NCI-H460 (cell line): Measurements from ENCODE around the gene ATP1B2. TPM values are rescaled to one million over a fixed set of nuclear protein-coding genes. Genes with fewer than 3 reads are reported as not detected.
"Not testable (repeated sequence)": the region's sequence is repeated elsewhere in the genome, so short reads cannot be mapped to it uniquely, and the experiment has no call there.

Experiments used
- DNase-seq: peaks from one replicate; pipeline ENCODE4 v3.0.0-alpha.2; 2016; ENCODE audit warnings: low read depth; ENCODE audit errors: extremely low read depth
- total RNA-seq: library from RNA; depleted of rRNA; stranded (reverse); fragments of >200 nt; shearing (Covaris generic); gene quantifications from 2 replicates; pipeline ENCODE4 v1.2.3, GENCODE V29; 2014

ATP1B2 gene
- total RNA-seq, 1 experiment from 2014 or later = not detected

DNA sequence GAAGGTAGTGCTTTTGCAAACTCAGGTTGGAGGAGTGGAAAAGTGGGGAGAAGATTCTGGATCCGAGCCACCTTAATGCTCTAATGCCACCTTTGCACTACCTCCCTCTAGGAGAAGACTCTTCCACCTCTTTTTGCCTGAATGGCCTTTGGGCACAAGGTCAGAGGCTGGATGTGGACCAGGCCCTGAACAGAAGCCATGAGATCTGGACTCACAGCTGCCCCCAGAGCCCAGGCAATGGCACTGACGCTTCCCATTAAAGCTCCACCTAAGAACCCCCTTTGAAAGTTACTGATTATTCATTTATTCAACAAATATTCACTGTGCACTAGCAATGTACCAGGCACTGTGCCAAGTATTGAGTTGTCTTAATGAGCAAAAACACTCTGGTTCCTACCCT lies 17.6 kb upstream of the ATP1B2 start:
- DNase-seq = no peak

DNA sequence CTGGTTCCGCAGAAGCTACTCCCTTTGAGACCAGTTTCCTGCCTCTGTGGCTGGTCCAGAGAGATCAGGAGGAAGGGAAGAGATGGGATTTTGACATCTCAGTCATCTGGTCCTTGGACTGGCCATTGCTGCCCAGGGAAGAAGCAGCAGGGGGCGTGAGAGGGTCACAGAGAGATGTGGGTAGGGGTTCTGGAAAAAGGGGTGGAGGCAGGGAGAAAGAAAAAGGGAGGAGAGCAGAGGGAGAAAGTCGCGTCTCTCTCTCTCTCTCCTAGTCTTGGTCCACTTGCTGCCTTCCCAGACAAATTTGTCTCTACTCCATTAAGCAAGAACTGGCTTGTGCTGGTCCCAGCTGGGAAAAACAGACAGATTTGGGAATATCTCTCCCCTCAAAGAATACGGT lies 16.3 kb upstream of the ATP1B2 start:
- DNase-seq = peak; percentile 53

DNA sequence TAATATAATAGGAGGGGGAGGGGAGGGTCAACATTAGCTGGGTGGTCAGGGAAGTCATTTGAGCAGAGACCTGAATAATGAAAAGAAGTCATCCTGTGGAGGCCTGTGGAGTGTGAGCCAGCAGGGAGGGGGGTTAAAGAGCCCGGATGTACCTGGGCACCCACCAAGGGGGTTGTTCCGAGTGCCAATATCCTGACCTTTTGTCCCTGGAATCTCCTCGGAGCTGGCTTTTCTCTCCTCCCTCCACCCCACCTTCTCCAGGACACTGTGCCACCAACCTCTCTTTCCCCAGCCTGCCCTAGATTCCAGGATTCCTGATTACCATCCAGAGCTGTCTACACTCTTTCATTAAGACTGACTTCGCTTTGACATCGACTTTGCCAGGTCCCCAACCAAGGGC lies 14.6 kb upstream of the ATP1B2 start:
- no peak for DNase-seq

DNA sequence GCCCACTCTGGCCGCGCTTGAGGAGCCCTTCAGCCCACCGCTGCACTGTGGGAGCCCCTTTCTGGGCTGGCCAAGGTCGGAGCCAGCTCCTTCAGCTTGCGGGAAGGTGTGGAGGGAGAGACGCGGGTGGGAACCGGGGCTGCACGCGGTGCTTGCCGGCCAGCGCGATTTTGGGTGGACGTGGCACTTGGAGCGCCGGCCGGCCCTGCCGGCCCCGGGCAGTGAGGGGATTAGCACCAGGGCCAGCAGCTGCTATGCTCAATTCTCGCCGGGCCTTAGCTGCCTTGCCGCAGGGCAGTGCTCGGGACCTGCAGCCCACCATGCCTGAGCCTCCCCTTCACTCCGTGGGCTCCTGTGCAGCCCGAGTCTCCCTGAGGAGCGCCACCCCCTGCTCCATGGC lies 9.9 kb upstream of the ATP1B2 start:
- DNase-seq = no peak

DNA sequence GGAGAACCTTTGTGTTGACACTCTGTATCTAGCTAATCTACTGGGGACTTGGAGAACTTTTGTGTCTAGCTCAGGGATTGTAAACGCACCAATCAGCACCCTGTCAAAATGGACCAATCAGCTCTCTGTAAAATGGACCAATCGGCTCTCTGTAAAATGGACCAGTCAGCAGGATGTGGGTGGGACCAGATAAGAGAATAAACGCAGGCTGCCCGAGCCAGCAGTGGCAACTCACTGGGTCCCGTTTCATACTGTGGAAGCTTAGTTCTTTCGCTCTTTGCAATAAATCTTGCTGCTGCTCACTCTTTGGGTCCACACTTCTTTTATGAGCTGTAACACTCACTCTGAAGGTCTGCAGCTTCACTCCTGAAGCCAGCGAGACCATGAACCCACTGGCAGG lies 9.1 kb upstream of the ATP1B2 start:
- DNase-seq = not testable (repeated sequence)

DNA sequence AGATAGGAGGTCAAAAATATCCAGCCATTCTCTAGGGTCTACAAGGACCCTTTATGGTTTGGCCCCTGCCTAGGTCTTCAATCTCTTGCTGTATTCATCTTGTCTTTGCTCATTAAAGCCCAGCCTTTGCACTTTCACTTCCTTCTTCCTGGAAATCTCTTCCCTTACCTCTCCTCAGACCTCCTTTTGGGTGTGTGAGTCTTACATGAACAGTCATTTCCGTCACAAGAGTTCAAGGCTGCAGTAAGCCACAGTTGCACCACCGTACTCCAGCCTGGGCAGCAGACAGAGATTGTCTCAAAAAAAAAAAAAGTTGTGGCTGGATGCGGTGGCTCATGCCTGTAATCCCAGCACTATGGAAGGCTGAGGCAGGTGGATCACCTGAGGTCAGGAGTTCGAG lies 6.0 kb upstream of the ATP1B2 start:
- no peak for DNase-seq

DNA sequence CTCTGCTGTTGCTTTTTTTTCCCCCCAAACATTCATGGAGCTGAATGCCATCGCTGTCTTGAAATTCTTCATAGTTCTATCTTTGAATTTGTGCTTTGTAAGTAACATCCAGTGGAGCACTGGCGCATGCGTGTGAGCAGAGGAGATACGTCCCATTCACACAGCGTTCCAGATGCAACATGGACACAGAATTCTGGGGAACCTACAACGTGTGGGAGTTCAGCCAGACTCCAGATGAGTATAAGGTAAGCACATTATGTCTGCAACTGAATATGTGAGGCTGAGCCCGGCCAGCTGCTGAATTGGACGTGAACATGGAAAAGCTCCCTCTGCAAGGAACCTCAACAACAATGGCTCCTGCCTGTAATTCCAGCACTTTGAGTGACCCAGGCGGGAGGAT lies 4.3 kb upstream of the ATP1B2 start:
- DNase-seq = no peak

DNA sequence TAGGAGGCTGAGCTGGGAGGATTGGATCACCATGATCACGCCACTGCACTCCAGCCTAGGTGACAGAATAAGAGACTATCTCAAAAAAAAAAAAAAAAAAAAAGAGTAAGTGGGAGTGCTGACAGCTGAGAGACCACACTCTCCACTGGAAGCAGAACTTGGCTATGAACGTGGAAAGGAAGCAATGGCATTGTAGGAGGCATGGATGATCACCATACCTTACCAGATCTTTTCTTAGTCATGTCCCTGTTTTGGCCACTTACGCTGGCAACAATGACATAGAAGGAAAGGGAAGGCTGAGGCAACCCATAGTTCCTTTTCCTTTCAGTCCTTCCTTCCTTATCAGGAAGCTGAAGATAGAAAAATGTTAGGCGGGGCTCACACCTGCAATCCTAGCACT lies 3.7 kb upstream of the ATP1B2 start:
- DNase-seq = no peak

DNA sequence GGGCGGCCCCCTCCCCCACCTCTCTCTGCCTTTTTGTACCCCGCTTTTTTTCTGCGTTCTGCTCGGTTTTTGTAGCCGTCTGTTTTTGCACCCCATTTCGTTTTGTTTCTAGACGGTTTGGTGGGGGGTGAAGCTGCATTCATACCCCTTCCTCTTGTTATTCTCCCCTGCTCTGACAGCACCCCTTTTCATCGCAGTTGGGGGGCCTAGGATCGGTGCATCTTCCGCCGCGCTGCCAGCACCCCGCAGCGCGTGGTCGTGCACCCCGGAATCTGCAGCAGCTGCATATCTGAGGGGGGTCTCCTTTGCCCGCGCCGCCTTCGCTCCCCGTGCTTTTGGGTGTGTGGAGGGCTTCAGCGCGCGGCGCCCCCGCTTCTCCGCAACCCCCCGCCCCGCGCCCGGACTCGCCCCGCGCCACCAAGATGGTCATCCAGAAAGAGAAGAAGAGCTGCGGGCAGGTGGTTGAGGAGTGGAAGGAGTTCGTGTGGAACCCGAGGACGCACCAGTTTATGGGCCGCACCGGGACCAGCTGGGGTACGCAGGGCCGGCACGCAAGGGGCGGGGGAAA lies 455 bp downstream of the ATP1B2 start:
- DNase-seq = no peak

DNA sequence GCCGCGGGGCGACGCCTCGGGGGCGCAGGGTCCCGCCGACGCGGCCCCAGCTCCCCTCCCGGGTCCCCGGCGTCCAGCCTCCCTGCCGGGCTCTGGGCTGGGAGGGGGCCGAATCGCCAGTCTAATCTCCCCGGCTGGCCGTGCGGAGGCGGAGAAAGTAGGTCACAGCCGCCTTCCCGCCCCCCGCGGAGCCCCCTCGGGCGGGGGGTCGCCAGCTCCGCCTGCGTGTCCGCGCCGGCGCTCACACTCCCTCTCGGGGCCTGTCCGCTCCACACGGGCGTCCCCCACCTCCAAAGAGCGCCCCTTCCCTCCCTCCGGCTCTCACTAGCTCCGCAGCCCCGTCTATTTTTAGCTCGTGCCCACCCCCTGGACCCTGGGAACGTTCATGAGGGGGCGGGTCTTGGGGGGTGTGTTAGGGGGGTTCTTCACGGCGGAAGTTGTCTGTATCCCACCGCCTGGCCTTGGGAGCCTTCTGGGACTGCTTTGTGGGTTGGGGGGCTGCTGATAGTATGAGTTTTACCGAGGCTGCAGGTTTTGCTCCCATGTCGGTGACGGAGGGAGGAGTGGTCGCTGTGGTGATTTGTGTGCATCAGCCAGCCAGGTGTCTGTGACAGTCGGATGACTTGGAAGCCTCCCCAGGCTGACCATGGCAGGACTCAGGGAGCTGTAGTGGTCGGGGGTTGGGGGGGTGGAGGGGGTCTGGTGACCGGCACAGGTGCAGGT lies 1.1 kb downstream of the ATP1B2 start:
- no peak for DNase-seq

DNA sequence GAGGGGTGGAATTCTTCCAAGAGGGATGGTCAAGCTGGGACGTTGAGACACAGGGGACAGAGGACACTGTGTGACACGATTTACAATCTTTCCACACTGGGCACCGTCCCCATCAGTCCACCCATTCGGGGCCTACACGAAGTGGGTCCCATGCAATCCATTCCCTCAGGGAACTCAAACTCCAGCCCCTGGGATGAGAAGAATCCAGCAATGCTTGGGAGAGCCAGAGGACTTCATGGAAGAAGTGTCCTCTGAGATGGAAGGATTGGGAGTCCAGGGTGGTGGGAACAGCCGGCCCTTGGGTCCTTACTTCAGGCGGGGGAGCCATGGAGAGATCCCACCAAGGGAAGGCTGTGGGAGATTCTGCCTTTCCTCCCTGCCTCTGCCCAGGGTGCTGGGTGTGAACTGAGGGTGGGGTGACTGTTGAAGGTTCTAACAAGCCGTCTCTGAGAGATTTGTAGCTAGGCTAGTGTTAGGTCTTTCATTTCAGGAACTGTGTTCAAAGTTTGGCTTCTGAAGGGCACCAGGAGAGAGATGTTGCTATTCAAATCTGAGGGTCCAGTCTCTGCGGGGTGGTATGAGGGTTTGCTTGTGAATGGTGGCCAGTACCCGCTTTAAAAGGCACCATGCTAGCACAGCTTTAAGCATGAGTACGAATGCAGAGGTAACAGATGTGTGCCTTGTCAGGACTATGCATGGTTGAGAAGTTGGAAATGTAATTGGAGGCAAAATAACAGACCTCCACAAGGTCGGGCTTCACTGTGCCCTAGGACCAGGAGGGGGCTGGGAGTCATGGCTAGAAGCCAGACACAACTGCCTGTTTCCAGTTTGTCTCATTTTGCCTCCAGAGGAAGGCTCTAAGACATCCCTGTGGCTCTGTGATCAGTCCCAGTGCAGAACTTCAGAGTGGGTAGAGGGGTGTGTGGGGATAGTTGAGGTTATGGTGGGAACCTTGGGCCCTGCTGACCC lies 1.9 kb downstream of the ATP1B2 start:
- no peak for DNase-seq

DNA sequence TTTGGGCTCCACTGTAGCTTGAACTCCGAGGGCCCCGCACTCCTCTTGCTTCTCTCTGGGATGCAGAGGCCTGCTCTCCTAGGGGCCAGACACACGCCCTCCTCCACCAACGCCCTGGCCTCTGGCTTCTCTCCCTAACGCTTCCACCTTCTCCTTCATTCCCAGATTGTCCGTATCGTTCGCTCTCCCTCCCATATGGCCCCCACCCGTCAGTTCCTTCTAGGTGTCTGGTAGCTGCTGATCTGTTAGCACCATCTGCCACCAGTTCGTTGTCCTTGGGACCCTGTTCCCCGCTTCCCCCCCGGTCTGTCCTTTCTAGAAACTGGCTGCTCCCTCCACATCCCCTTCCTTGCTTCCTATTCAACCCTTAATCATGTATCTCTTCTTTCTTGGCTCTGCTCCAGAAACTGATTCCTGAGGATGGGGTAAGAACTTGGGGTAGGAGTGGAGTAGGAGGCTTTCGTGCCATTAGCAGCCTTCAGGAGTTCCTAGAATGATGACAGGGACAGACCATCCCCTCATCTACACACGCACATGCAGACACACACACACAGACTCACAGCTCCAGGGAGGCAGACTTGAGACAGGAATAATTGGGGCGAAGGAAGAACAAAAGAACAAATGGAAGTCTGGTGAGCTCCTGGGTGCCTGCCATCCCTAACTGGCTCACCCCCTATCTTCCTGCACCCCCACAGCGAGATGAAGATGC lies 4.3 kb downstream of the ATP1B2 start:
- no peak for DNase-seq

DNA sequence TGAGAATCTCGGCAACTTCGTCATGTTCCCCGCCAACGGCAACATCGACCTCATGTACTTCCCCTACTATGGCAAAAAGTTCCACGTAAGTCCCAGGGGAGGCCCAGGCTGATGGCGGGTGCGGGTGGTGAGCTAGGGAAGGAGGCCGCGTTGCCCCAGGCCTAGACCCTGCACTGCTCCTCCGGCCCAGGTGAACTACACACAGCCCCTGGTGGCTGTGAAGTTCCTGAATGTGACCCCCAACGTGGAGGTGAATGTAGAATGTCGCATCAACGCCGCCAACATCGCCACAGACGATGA lies 4.8 kb downstream of the ATP1B2 start:
- DNase-seq = no peak

DNA sequence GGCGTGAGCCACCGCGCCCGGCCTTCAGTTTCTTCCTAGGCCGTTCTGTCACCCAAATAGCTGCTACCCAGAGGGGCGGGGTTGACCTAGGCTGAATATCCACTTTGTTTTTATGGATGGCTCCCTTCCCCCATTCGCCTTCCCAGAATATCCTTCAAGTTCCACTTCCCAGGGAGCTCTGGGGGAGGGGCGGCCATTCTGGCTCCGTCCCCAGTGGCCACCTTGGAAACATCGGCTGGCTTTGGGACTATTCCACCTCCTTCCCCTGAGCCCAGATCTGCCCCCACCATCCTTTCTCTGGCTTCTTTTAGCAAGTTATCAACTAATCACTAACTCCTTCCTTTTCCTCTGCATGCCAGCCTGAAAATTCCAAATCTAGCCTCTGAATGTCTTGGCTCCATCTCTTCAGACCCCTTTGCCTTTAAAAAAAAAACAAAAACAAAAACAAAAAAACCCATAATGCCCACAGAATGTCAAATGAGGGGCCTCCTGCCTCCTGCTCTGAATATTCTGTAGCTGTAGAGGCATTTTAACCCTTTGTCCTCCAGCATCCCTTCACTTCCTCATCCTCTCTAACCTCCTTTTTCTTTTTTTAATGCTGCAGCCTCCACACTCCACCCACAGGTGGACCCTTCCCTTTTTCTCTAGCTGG lies 6.4 kb downstream of the ATP1B2 start:
- no peak for DNase-seq

DNA sequence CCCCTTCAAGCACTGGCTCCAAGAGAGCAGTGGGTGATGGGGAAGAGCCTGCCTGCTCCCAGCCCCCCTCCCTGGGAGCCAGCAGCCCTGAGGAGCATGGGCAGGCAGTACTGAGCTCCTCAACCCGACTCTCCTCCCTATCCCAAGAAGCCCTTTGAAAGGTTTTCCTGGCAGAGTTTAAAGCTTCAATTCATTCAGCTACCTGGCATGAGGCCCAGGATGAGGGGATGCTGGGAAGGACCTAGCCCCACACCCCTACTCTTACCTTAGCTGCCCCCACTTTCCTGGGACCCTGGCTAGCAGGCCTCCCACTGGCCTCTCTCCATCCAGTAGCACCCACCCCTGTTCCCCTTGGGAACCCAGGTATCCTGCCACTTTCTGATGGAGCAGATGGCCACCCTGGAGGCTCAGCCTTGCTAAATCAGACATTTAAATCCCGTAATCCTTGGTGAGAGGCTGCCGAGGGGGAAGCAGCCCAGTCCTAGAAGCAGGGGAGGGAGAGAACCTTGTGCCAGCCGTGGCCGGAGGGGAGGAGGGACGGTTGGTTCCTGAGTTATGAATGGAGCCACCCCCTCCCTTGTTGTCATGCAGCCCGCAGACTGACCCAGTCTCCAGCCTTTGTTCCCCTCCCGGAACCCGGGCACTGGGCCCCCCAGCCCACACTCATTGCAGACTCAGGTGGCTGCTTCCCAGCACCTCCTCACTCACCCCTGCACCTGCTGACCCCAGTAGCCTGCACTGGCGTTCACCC lies 17.1 kb downstream of the ATP1B2 start:
- DNase-seq = no peak

DNA sequence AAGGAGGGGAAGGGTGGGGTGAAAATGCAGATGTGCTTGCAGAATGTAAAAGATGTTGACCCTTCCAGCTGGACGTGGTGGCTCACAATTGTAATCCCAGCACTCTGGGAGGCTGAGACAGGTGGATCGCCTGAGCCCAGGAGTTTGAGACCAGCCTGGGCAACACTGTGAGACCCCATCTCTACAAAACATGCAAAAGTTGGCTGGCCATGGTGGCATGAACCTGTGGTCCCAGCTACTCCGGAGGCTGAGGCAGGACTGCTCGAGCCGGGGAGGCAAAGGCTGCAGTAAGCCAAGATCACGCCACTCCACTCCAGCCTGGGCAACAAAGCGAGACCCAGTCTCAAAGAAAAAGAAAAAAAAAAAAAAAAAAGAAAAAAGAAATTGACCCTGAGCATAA lies 17.8 kb downstream of the ATP1B2 start:
- no peak for DNase-seq

DNA sequence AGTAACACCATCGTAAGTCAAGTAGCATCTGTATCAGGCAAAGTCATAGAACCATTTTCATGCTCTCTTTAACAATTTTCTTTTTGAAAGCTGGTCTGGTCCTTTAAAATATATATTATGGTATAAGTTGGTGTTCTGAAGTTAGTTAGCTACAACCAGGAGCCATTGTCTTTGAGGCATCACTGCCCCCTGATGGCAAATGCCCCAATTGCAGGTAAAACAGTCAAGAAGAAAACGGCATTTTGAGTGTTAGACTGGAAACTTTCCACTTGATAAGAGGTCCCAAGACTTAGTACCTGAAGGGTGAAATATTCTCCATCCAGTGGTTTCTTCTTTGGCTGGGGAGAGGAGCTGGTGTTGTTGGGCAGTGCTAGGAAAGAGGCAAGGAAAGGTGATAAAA lies 22.5 kb downstream of the ATP1B2 start:
- peak; percentile 12 for DNase-seq

DNA sequence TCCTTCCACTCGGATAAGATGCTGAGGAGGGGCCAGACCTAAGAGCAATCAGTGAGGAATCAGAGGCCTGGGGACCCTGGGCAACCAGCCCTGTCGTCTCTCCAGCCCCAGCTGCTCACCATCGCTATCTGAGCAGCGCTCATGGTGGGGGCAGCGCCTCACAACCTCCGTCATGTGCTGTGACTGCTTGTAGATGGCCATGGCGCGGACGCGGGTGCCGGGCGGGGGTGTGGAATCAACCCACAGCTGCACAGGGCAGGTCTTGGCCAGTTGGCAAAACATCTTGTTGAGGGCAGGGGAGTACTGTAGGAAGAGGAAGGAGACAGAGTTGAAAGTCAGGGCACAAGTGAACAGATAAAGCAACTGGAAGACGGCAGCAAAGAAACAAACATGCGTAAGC lies 24.2 kb downstream of the ATP1B2 start:
- DNase-seq = no peak

DNA sequence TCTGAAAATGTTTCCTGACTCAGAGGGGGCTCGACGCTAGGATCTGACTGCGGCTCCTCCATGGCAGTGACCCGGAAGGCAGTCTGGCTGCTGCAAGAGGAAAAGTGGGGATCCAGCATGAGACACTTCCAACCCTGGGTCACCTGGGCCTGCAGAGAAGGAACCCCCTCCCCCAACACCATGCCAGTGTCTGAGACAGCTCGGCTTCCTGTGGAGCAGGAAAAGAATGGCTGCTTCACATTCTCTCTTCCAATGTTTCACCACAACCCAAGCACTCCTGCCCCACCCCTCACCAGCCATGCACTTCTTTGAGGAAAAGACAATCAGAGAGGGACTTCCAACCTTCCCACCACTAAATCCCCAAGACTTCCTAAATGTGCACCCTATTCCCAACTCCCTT lies 25.8 kb downstream of the ATP1B2 start:
- no peak for DNase-seq
